ENCODE measurements around the gene TMEM141. TPM values are rescaled to one million over a fixed set of nuclear protein-coding genes. Genes with fewer than 3 reads are reported as not detected.

Gene TMEM141
- total and polyA plus RNA-seq, 2 donors from 2014 or later: 96.5 to 403 TPM

DNA sequence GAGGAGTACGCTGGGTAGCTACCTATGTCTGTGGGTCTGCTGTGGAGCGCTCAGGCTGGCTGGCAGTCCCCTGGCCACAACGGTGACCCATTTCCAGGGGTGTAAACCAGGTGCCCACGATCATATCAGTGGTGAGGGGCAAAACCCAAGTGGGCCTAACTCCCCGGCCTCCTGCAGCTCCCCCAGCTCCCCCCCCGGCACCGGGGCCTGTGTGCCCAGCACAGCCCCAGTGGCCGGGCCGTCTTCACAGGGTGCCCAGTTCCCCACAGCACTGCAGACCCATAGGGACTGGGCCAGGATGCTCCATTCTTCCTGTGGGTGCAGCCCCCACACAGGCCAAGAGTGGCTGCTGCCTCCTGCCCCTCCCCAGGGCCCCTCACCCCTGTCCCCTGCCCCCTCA, 32.1 kb upstream of the TMEM141 start:
- intact Hi-C loops (cut with DNase I): no loop called here

GRCh38 chr9:136759436-136760325, 31.5 kb upstream of the TMEM141 start:
- H3K4me1 ChIP-seq (ENCODE audit: control insufficient read depth in 2 of 3, insufficient read depth in 2 of 3, low read depth in 1 of 3, low read length in 3 of 3): no peaks in the 10 kb centered on the region
- TF ChIP-seq, protein P1, sequence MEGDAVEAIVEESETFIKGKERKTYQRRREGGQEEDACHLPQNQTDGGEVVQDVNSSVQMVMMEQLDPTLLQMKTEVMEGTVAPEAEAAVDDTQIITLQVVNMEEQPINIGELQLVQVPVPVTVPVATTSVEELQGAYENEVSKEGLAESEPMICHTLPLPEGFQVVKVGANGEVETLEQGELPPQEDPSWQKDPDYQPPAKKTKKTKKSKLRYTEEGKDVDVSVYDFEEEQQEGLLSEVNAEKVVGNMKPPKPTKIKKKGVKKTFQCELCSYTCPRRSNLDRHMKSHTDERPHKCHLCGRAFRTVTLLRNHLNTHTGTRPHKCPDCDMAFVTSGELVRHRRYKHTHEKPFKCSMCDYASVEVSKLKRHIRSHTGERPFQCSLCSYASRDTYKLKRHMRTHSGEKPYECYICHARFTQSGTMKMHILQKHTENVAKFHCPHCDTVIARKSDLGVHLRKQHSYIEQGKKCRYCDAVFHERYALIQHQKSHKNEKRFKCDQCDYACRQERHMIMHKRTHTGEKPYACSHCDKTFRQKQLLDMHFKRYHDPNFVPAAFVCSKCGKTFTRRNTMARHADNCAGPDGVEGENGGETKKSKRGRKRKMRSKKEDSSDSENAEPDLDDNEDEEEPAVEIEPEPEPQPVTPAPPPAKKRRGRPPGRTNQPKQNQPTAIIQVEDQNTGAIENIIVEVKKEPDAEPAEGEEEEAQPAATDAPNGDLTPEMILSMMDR (IDR thresholded peaks at IDR 0.05; ENCODE audit: borderline replicate concordance, extremely low read depth, insufficient read depth): no peak
- H3K9ac ChIP-seq (ENCODE audit: low read length in 3 of 3): no peak overlapping the region
- H3K36me3 ChIP-seq (ENCODE audit: control insufficient read depth in 2 of 3, insufficient read depth in 3 of 3, low read length in 3 of 3): no peaks in the 10 kb centered on the region
- intact Hi-C loops (cut with DNase I): no loop called here
- H3K9me3 ChIP-seq (ENCODE audit: control insufficient read depth in 2 of 3, insufficient read depth in 1 of 3, low read length in 3 of 3): peaks cover 0 to 5% (median 0%) of the 10 kb centered on the region in 3 donors
- DNase-seq (peak in 2 of 5 donors; percentile 50 to 59), FAIRE-seq (no peak)
- no peak overlapping the region for H3K4me3 ChIP-seq (ENCODE audit: low read length in 3 of 3)
- H3K27ac ChIP-seq (ENCODE audit: low read depth in 2 of 2, low read length in 2 of 2): no peak overlapping the region
- H3K27me3 ChIP-seq (ENCODE audit: control insufficient read depth, insufficient read depth, low read length): no peaks in the 10 kb centered on the region

More for the DNA sequence above, 32.1 kb upstream of the TMEM141 start:
- H3K27ac ChIP-seq (ENCODE audit: low read depth in 2 of 2, low read length in 2 of 2): no peak overlapping the region
- no peaks in the 10 kb centered on the region for H3K4me1 ChIP-seq (ENCODE audit: control insufficient read depth in 2 of 3, insufficient read depth in 2 of 3, low read depth in 1 of 3, low read length in 3 of 3)
- FAIRE-seq (no peak), DNase-seq (peak in 1 of 5 donors; percentile 63)
- peaks cover 0 to 5% (median 0%) of the 10 kb centered on the region in 3 donors for H3K9me3 ChIP-seq (ENCODE audit: control insufficient read depth in 2 of 3, insufficient read depth in 1 of 3, low read length in 3 of 3)
- H3K9ac ChIP-seq (ENCODE audit: low read length in 3 of 3): no peak overlapping the region
- TF ChIP-seq, protein P1 (IDR thresholded peaks at IDR 0.05; ENCODE audit: borderline replicate concordance, extremely low read depth, insufficient read depth): no peak
- no peak overlapping the region for H3K4me3 ChIP-seq (ENCODE audit: low read length in 3 of 3)
- no peaks in the 10 kb centered on the region for H3K27me3 ChIP-seq (ENCODE audit: control insufficient read depth, insufficient read depth, low read length)
- H3K36me3 ChIP-seq (ENCODE audit: control insufficient read depth in 2 of 3, insufficient read depth in 3 of 3, low read length in 3 of 3): no peaks in the 10 kb centered on the region

- Histone ChIP-seq H3K27me3 (ENCODE audit: control insufficient read depth, insufficient read depth, low read length) (no peaks in the 10 kb centered on the region), H3K9me3 (ENCODE audit: control insufficient read depth in 2 of 3, insufficient read depth in 1 of 3, low read length in 3 of 3) (peaks cover 0 to 5% (median 0%) of the 10 kb centered on the region in 3 donors), H3K9ac (ENCODE audit: low read length in 3 of 3) (no peak overlapping the region), H3K4me3 (ENCODE audit: low read length in 3 of 3) (no peak overlapping the region), H3K4me1 (ENCODE audit: control insufficient read depth in 2 of 3, insufficient read depth in 2 of 3, low read depth in 1 of 3, low read length in 3 of 3) (no peaks in the 10 kb centered on the region), H3K27ac (ENCODE audit: low read depth in 2 of 2, low read length in 2 of 2) (no peak overlapping the region), H3K36me3 (ENCODE audit: control insufficient read depth in 2 of 3, insufficient read depth in 3 of 3, low read length in 3 of 3) (no peaks in the 10 kb centered on the region)
- DNase-seq (peak in 1 of 5 donors; percentile 68), FAIRE-seq (no peak)
- intact Hi-C loops (cut with DNase I): no loop called here
- TF ChIP-seq, protein P1 (IDR thresholded peaks at IDR 0.05; ENCODE audit: borderline replicate concordance, extremely low read depth, insufficient read depth): no peak
Measured at GRCh38 chr9:136760424-136760823, 30.7 kb upstream of the TMEM141 start.
